IMR-90 (cell line): ENCODE data around the gene ELMO1. TPM values are rescaled to one million over a fixed set of nuclear protein-coding genes. Genes with fewer than 3 reads are reported as not detected.

Source experiments
- ATAC-seq: fragments of 200-7000 bp; cut with Tn5 transposase; 2 replicates; pipeline ENCODE4 v1.9.1; 2020; ENCODE audit warnings: low read depth, mild to moderate bottlenecking, moderate library complexity
- BruUV-seq: library from RNA; stranded (reverse); fragments of 400-500 nt; replicated peaks from 2 replicates; lab custom pipeline; 2021; lab: Mats Ljungman, UMichigan
- CTCF ChIA-PET: fragments of 300-600 bp; formaldehyde crosslinking; extraction: SDS; loops from one replicate; lab custom pipeline; 2021; ENCODE audit warnings: antibody characterized with exemption; lab: Yijun Ruan, JAX
- POLR2A ChIA-PET: fragments of 300-600 bp; sonication (Branson Sonifier 250); formaldehyde crosslinking; loops from one replicate; lab custom pipeline; 2022; ENCODE audit warnings: antibody characterized with exemption; ENCODE audit not compliant: unreplicated experiment; lab: Charles Lee
- DNase-seq: peaks from one replicate; pipeline ENCODE4 v3.0.0; 2013
- H2AFZ ChIP-seq: replicated peaks from 2 replicates; pipeline ENCODE3; 2013; ENCODE audit warnings: low read length, mild to moderate bottlenecking; ENCODE audit not compliant: poor library complexity
- H2AK5ac ChIP-seq: 2 replicates; pipeline ENCODE4 v1.6.1; 2013; ENCODE audit warnings: low read depth, low read length, inconsistent platforms
- H2AK9ac ChIP-seq: replicated peaks from 2 replicates; pipeline ENCODE3; 2013; ENCODE audit warnings: mild to moderate bottlenecking, low read depth, low read length, moderate library complexity; ENCODE audit not compliant: poor library complexity
- H2BK120ac ChIP-seq: 2 replicates; pipeline ENCODE4 v1.6.1; 2013; ENCODE audit warnings: low read depth, low read length, inconsistent platforms
- H2BK15ac ChIP-seq: 3 replicates; pipeline ENCODE4 v1.6.1; 2013; ENCODE audit warnings: low read depth, low read length, inconsistent platforms
- H2BK20ac ChIP-seq: 2 replicates; pipeline ENCODE4 v1.6.1; 2013; ENCODE audit warnings: low read depth, mild to moderate bottlenecking, inconsistent platforms, low read length, moderate library complexity
- H2BK5ac ChIP-seq: 2 replicates; pipeline ENCODE4 v1.6.1; 2013; ENCODE audit warnings: mild to moderate bottlenecking, low read depth, low read length, inconsistent platforms; ENCODE audit not compliant: poor library complexity, severe bottlenecking
- H3K14ac ChIP-seq: replicated peaks from 2 replicates; pipeline ENCODE4 v1.6.1; 2013; ENCODE audit warnings: low read depth, low read length, inconsistent platforms
- H3K18ac ChIP-seq: 2 replicates; pipeline ENCODE4 v1.6.1; 2013; ENCODE audit warnings: low read depth, low read length, control low read depth
- H3K23ac ChIP-seq: 2 replicates; pipeline ENCODE4 v1.6.1; 2013; ENCODE audit warnings: low read depth, low read length, inconsistent platforms
- H3K27ac ChIP-seq: 2 replicates; pipeline ENCODE4 v1.5.1; 2013; ENCODE audit warnings: mild to moderate bottlenecking, control low read depth, low read length; ENCODE audit not compliant: insufficient read depth
- H3K27me3 ChIP-seq: 2 replicates; pipeline ENCODE4 v1.6.1; 2013; ENCODE audit warnings: low read length; ENCODE audit not compliant: control insufficient read depth, insufficient read depth
- H3K36me3 ChIP-seq: 2 replicates; pipeline ENCODE4 v1.6.1; 2013; ENCODE audit warnings: low read length, mixed read lengths; ENCODE audit not compliant: control insufficient read depth, insufficient read depth
- H3K4ac ChIP-seq: 2 replicates; pipeline ENCODE4 v1.6.1; 2013; ENCODE audit warnings: low read depth, low read length, inconsistent platforms
- H3K4me1 ChIP-seq: 2 replicates; pipeline ENCODE4 v1.6.1; 2013; ENCODE audit warnings: low read length, mixed read lengths; ENCODE audit not compliant: control insufficient read depth, insufficient read depth
- H3K4me2 ChIP-seq: 2 replicates; pipeline ENCODE4 v1.6.1; 2013; ENCODE audit warnings: low read depth, mild to moderate bottlenecking, control low read depth, low read length, moderate library complexity
- H3K4me3 ChIP-seq: 2 replicates; pipeline ENCODE4 v1.5.1; 2013; ENCODE audit warnings: low read depth, mild to moderate bottlenecking, control low read depth, low read length, moderate library complexity; ENCODE audit not compliant: insufficient read depth
- H3K56ac ChIP-seq: 2 replicates; pipeline ENCODE4 v1.6.1; 2013; ENCODE audit warnings: low read length, inconsistent platforms; ENCODE audit not compliant: insufficient read depth; ENCODE audit errors: extremely low read depth
- H3K79me1 ChIP-seq, 2 experiments: 2 replicates each; pipeline ENCODE4 v1.6.1; 2013; ENCODE audit warnings: low read length in 2 of 2, inconsistent platforms in 1 of 2, low read depth in 1 of 2
- H3K9ac ChIP-seq: 2 replicates; pipeline ENCODE4 v1.6.1; 2013; ENCODE audit warnings: low read depth, low read length, control low read depth
- H3K9me1 ChIP-seq: 2 replicates; pipeline ENCODE4 v1.6.1; 2013; ENCODE audit warnings: low read length, inconsistent platforms; ENCODE audit not compliant: insufficient read depth
- H3K9me3 ChIP-seq: 2 replicates; pipeline ENCODE4 v1.6.1; 2013; ENCODE audit warnings: low read length; ENCODE audit not compliant: control insufficient read depth, insufficient read depth
- H4K20me1 ChIP-seq: 2 replicates; pipeline ENCODE4 v1.6.1; 2013; ENCODE audit warnings: low read length, inconsistent platforms; ENCODE audit not compliant: insufficient read depth
- H4K5ac ChIP-seq: 2 replicates; pipeline ENCODE4 v1.6.1; 2013; ENCODE audit warnings: mild to moderate bottlenecking, low read depth, low read length, control low read depth
- H4K8ac ChIP-seq, 2 experiments: 2 replicates each; pipeline ENCODE4 v1.6.1; 2013; ENCODE audit warnings: low read depth in 2 of 2, low read length in 2 of 2, control low read depth in 1 of 2, inconsistent platforms in 1 of 2
- H4K91ac ChIP-seq: 2 replicates; pipeline ENCODE4 v1.6.1; 2013; ENCODE audit warnings: low read depth, low read length, inconsistent platforms; ENCODE audit not compliant: insufficient read depth
- CEBPB ChIP-seq: IDR thresholded peaks from 2 replicates; pipeline ENCODE4 v1.6.1; 2012; ENCODE audit warnings: low read depth, low read length, improper control_type of control experiment
- MAZ ChIP-seq: IDR thresholded peaks from 2 replicates; pipeline ENCODE4 v1.6.1; 2012; ENCODE audit warnings: low read depth, mild to moderate bottlenecking, low read length, improper control_type of control experiment, moderate library complexity, borderline replicate concordance
- POLR2A ChIP-seq: IDR thresholded peaks from 2 replicates; pipeline ENCODE4 v1.6.1; 2012; ENCODE audit warnings: mild to moderate bottlenecking, low read depth, low read length
- RCOR1 ChIP-seq: IDR thresholded peaks from 2 replicates; pipeline ENCODE4 v1.6.1; 2012; ENCODE audit warnings: mild to moderate bottlenecking, low read length, improper control_type of control experiment; ENCODE audit not compliant: insufficient replicate concordance
- WGBS, 2 experiments: methylation state at CpG; one replicate each; pipeline versions ENCODE4 v1.1.5 to v1.1.7; 2013; ENCODE audit warnings: missing lambda C conversion rate in 2 of 2; ENCODE audit not compliant: insufficient read length in 1 of 2; ENCODE audit errors: extremely low coverage in 2 of 2; 5-methylcytosine and 5-hydroxymethylcytosine counted together
- dilution Hi-C: fragments of 300-500 bp; cut with HindIII; formaldehyde crosslinking; loops from one replicate; pipeline ENCODE4 v1.14.3; 2018; ENCODE audit warnings: low sequenced_read_pairs; ENCODE audit not compliant: unreplicated experiment
- in situ Hi-C: fragments of 300-500 bp; cut with MboI; formaldehyde crosslinking; loops from 3 replicates; pipeline ENCODE4 v1.14.3; 2019; ENCODE audit warnings: low sequenced_read_pairs, inconsistent platforms, mixed read lengths
- intact Hi-C: fragments of 100-400 bp; cut with micrococcal nuclease; formaldehyde crosslinking; loops from 2 replicates; pipeline ENCODE4 v1.10.0; 2022
- polyA plus RNA-seq, 3 experiments: library from polyadenylated mRNA; depleted of rRNA; stranded (reverse); fragments of >200 nt; gene quantifications; 2 replicates each; pipeline ENCODE4 v1.2.3, GENCODE V29; 2012; ENCODE audit warnings: low replicate concordance in 1 of 3
- total RNA-seq: library from RNA; depleted of rRNA; stranded (reverse); fragments of >200 nt; gene quantifications from 2 replicates; pipeline ENCODE4 v1.2.3, GENCODE V29; 2012

The ELMO1 gene
- total and polyA plus RNA-seq, 2 of the 4 experiments (the other 2 are of a cell fraction), result 0.03 TPM; not detected in 1

DNA sequence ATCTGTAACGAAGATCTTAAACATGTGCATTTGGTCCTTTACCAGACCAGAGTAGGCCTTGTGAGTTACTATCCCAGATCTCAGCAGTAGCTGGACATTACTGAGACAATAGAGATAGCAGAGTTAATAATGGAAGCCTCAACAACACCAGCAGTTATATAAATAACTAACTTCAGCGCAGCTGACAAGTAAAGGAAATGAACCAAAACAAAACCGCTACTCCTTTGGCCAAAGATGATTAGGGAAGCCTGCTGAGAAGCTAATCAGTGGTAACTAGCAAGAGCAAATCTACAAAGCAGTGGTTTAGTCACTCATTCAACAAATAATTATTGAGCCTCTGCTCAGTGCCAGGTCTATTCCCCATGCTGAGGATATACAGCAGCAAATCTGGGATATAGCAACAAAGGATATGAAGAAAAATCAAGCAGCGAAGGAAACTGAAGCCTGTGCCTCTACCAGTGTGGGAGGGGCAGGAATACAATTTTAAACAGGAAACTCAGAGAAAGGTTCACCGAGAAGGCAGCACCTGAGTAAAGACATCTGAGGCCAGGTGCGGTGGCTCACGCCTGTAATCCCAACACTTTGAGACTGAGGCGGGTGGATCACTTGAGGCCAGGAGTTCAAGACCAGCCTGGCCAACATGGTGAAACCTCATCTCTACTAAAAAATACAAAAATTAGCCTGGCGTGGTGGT is 103.6 kb downstream of the ELMO1 start:
- Histone ChIP-seq H3K18ac (no peak overlapping the region), H2BK5ac (no peak overlapping the region), H3K14ac (no peak overlapping the region), H3K27me3 (no peaks in the 10 kb centered on the region), H2BK120ac (no peak overlapping the region), H3K79me1 (no peaks in the 10 kb centered on the region), H2BK15ac (no peak overlapping the region), H3K9me3 (peaks cover 8% of the 10 kb centered on the region; the same call in 1 of the 2 replicates), H2AFZ (no peak overlapping the region), H2BK20ac (no peak overlapping the region), H4K5ac (no peak overlapping the region), H2AK9ac (no peak overlapping the region), H3K9me1 (no peaks in the 10 kb centered on the region), H3K4me1 (no peaks in the 10 kb centered on the region), H3K9ac (no peak overlapping the region), H4K91ac (no peak overlapping the region), H3K27ac (no peak overlapping the region), H4K20me1 (no peaks in the 10 kb centered on the region), H3K56ac (no peak overlapping the region), H3K23ac (no peak overlapping the region), H3K36me3 (no peaks in the 10 kb centered on the region), H3K4ac (no peak overlapping the region), H3K4me2 (no peak overlapping the region), H4K8ac (no peak overlapping the region), H2AK5ac (no peak overlapping the region), H3K4me3 (no peak overlapping the region)
- ChIA-PET CTCF (interaction anchor here (0.7 kb wide), 1 partner anchor 104 kb away, joined by 3 read pairs; no protein-coding TSS in a partner anchor), POLR2A (no interaction called here)
- intact Hi-C loops (no loop called here), dilution Hi-C loops (no loop called here), in situ Hi-C loops (no loop called here)
- no TSS peak for BruUV-seq
- TF ChIP-seq CEBPB, result no peak
- TF ChIP-seq RCOR1, result no peak
- no peak for TF ChIP-seq MAZ
- no peak for TF ChIP-seq POLR2A
- no CpG with 5 or more reads among the region's 9 CpGs for WGBS, 2 experiments
- ATAC-seq (no peak), DNase-seq (no peak)
